ENCODE results near the gene EDDM3A.

DNA sequence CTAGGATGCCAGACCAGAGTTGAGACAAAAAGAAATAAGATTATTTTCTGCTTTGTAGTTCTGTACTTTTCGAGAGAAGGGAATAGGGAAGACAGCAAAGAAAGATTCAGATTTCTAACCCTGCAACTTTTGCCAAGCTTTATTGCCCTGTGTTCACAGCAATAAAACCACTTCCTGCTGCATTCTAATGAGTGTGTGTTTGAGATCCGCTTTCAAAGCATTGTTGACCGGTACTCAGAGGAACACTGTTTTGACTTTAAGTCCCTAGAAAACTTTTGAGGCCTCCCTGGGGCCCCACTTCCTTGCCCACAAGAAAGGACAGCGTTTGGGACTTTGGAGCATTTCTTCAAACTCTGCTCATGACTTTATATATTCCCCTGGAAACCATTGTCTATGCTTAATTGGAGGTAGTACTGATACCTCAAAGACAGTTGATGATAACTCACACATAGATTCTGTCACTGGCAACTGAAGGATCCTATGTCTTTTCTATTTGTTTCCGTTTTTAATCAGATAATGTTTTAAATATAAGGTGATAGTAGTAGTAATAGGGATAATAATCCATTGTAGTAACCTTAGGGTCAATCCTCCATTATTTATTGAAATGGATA is 36.7 kb downstream of the EDDM3A start:
- TF ChIP-seq, protein P1, sequence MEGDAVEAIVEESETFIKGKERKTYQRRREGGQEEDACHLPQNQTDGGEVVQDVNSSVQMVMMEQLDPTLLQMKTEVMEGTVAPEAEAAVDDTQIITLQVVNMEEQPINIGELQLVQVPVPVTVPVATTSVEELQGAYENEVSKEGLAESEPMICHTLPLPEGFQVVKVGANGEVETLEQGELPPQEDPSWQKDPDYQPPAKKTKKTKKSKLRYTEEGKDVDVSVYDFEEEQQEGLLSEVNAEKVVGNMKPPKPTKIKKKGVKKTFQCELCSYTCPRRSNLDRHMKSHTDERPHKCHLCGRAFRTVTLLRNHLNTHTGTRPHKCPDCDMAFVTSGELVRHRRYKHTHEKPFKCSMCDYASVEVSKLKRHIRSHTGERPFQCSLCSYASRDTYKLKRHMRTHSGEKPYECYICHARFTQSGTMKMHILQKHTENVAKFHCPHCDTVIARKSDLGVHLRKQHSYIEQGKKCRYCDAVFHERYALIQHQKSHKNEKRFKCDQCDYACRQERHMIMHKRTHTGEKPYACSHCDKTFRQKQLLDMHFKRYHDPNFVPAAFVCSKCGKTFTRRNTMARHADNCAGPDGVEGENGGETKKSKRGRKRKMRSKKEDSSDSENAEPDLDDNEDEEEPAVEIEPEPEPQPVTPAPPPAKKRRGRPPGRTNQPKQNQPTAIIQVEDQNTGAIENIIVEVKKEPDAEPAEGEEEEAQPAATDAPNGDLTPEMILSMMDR (IDR thresholded peaks at IDR 0.05; ENCODE audit: low read depth, low read length, poor library complexity, severe bottlenecking): no peak
- TF ChIP-seq EZH2phosphoT487 (IDR thresholded peaks at IDR 0.05; ENCODE audit: borderline replicate concordance, low read length): no peak
